ENCODE data around the gene TRIM46. TPM values are rescaled to one million over a fixed set of nuclear protein-coding genes. Genes with fewer than 3 reads are reported as not detected.

The TRIM46 gene
- polyA plus RNA-seq, 2 of the 4 experiments (the other 2 are of a cell fraction) = 1.1 to 2.8 TPM

DNA sequence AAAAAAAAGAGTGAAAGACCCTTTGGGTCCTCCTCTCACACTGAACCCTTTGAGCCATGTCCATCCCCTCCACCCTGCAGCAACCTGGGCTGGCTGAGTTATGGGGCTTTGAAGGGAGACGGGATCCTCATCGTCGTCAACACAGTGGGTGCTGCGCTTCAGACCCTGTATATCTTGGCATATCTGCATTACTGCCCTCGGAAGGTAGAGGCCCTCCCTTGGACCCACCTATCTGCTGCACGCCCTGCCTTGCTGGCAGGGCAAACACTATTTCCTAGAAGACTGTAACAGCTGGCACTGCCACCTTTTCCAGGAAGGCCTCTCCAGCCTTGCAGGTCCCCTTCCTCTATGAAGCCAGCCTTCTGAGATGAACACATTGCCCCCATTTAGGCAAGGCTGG lies 36.9 kb upstream of the TRIM46 start (continued):
- TF ChIP-seq ZC3H11A (IDR thresholded peaks at IDR 0.05) = no peak

DNA sequence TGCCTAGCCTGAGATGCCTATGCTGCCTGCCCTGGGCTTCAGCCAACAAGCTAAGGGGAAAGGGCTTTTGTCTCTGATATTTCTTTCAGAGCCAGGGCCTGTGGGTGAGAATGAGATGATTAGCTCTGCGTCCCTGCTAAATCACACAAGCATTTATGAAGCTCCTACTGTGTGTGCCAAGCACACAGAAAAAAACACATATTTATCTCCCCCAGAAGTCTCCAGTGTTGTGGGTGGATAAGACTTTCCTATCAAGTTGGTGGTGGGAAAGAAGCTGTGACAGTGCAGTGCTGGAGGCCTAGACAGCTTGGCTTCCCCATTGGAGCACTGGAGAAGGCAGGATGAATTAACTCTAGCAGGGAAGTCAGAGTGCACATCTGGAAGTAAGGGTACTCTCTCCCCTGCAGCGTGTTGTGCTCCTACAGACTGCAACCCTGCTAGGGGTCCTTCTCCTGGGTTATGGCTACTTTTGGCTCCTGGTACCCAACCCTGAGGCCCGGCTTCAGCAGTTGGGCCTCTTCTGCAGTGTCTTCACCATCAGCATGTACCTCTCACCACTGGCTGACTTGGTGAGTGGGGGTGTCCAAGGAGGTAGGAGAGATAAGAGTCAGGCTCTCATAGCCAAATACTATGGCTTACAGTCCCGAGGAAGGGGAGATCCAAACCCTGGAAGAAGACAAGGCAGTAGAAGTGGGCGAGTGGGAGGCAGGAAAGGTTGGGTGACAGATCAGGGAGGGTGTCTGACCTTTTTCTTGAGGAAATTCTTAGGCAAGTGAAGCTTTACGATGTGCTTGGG lies 36.3 kb upstream of the TRIM46 start:
- Histone ChIP-seq H3K4me1 (peaks cover 31% of the 10 kb centered on the region), H3K4me3 (no peak overlapping the region), H3K9me3 (no peaks in the 10 kb centered on the region), H3K4me2 (peak overlapping the region; percentile 82), H3K27ac (peak overlapping the region in 1 of 2 experiments; percentile 90; a peak in 3 of 6 replicates)
- DNase-seq (ENCODE audit: low read depth in 1 of 2, low spot score in 1 of 2) = no peak
- ChIA-PET CTCF (interaction anchor here (0.6 to 19.7 kb wide), 16 partner anchors 8 to 521 kb away, joined by 3 to 309 read pairs (median 4); partner anchors contain the start of genes ADAM15 and KRTCAP2), POLR2A (no interaction called here)
- 90% methylated on average over 6 of the region's 6 CpGs for WGBS (ENCODE audit: missing lambda C conversion rate)
- TF ChIP-seq BCL3 (IDR thresholded peaks at IDR 0.05) = 0 out of 3 replicates have a peak, but pooled peaks have one; percentile 10
- TF ChIP-seq, protein P1, sequence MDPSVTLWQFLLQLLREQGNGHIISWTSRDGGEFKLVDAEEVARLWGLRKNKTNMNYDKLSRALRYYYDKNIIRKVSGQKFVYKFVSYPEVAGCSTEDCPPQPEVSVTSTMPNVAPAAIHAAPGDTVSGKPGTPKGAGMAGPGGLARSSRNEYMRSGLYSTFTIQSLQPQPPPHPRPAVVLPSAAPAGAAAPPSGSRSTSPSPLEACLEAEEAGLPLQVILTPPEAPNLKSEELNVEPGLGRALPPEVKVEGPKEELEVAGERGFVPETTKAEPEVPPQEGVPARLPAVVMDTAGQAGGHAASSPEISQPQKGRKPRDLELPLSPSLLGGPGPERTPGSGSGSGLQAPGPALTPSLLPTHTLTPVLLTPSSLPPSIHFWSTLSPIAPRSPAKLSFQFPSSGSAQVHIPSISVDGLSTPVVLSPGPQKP (IDR thresholded peaks at IDR 0.05; ENCODE audit: low read depth, low read length) = no peak
- FAIRE-seq = no peak
- ATAC-seq = no peak

DNA sequence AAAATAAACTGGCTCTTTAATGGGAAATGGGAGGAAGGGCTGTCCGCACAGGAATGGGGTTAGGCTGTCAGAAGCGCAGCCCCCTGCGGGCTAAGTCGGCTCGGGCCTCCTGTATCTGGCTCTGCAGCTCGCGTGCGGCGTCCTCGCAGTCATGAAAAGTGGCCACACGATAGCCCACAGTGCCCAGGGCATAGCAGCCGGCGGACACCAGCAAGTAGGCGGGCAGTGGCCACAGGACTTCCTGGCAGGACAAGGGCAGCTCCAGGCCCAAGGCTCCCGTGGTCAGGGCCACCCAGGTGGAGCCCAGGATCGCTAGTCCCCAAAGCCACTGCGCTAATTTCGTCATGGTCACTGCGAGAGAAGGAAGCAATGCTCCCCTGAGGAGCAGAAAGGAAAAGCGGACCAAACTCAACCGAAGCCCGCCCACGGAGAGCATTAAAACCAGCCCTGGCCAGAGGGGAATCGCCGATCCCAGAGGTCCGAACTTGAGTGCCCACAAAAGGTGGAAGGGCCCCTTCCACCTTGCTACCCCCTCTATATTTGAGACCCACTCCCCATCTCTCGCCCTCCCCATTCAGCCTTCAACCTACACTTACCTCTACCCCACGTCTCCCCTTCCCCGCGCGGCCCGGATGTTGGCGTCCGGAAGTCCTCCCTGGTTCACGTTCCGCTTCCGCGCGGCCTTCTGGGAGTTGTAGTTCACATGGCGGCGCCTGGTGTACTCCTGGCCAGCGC lies 33.6 kb upstream of the TRIM46 start, which contains the start of gene DPM3:
Gene DPM3, minus strand, starts transcription at position 637 of the 735 bp plus-strand sequence. Its CDS starts 291 bp downstream, at position 346.
- POLR2A ChIA-PET = interaction anchor here (0.6 kb wide), 2 partner anchors 22 to 277 kb away, joined by 3 to 4 read pairs; no protein-coding TSS in a partner anchor
- CTCF ChIA-PET = interaction anchor here (1.1 to 2.1 kb wide), 2 partner anchors 37 to 50 kb away, joined by 3 to 4 read pairs; no protein-coding TSS in a partner anchor
- no peak for TF ChIP-seq NPAS2 (CRISPR knock-in tag; IDR thresholded peaks at IDR 0.05; ENCODE audit: borderline replicate concordance)
- TF ChIP-seq HOXB13 (CRISPR knock-in tag; IDR thresholded peaks at IDR 0.05; ENCODE audit: low read depth) = no peak
- no peak for TF ChIP-seq ZC3H11A (IDR thresholded peaks at IDR 0.05)
- no peak for TF ChIP-seq BHLHE40 (IDR thresholded peaks at IDR 0.05; ENCODE audit: low read depth, low read length)
- TF ChIP-seq FOSB (CRISPR knock-in tag; IDR thresholded peaks at IDR 0.05) = no peak
- peak; percentile 49; the same call in 1 of the 3 replicates for TF ChIP-seq BCL3 (IDR thresholded peaks at IDR 0.05)
- no peak for TF ChIP-seq GATA3 (IDR thresholded peaks at IDR 0.05; ENCODE audit: borderline replicate concordance)
- TF ChIP-seq MAX (IDR thresholded peaks at IDR 0.05) = peak; percentile 72
- TF ChIP-seq KDM1A (IDR thresholded peaks at IDR 0.05; ENCODE audit: low read depth) = no peak
- TF ChIP-seq, protein P2, sequence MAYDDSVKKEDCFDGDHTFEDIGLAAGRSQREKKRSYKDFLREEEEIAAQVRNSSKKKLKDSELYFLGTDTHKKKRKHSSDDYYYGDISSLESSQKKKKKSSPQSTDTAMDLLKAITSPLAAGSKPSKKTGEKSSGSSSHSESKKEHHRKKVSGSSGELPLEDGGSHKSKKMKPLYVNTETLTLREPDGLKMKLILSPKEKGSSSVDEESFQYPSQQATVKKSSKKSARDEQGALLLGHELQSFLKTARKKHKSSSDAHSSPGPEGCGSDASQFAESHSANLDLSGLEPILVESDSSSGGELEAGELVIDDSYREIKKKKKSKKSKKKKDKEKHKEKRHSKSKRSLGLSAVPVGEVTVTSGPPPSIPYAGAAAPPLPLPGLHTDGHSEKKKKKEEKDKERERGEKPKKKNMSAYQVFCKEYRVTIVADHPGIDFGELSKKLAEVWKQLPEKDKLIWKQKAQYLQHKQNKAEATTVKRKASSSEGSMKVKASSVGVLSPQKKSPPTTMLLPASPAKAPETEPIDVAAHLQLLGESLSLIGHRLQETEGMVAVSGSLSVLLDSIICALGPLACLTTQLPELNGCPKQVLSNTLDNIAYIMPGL (CRISPR knock-in tag; IDR thresholded peaks at IDR 0.05; ENCODE audit: borderline replicate concordance) = no peak
- TF ChIP-seq MAFK (IDR thresholded peaks at IDR 0.05; ENCODE audit: partially characterized antibody) = no peak
- no peak for TF ChIP-seq HDAC2 (IDR thresholded peaks at IDR 0.05)
- TF ChIP-seq, protein P3, sequence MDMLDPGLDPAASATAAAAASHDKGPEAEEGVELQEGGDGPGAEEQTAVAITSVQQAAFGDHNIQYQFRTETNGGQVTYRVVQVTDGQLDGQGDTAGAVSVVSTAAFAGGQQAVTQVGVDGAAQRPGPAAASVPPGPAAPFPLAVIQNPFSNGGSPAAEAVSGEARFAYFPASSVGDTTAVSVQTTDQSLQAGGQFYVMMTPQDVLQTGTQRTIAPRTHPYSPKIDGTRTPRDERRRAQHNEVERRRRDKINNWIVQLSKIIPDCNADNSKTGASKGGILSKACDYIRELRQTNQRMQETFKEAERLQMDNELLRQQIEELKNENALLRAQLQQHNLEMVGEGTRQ (IDR thresholded peaks at IDR 0.05) = no peak
- TF ChIP-seq, protein P4, sequence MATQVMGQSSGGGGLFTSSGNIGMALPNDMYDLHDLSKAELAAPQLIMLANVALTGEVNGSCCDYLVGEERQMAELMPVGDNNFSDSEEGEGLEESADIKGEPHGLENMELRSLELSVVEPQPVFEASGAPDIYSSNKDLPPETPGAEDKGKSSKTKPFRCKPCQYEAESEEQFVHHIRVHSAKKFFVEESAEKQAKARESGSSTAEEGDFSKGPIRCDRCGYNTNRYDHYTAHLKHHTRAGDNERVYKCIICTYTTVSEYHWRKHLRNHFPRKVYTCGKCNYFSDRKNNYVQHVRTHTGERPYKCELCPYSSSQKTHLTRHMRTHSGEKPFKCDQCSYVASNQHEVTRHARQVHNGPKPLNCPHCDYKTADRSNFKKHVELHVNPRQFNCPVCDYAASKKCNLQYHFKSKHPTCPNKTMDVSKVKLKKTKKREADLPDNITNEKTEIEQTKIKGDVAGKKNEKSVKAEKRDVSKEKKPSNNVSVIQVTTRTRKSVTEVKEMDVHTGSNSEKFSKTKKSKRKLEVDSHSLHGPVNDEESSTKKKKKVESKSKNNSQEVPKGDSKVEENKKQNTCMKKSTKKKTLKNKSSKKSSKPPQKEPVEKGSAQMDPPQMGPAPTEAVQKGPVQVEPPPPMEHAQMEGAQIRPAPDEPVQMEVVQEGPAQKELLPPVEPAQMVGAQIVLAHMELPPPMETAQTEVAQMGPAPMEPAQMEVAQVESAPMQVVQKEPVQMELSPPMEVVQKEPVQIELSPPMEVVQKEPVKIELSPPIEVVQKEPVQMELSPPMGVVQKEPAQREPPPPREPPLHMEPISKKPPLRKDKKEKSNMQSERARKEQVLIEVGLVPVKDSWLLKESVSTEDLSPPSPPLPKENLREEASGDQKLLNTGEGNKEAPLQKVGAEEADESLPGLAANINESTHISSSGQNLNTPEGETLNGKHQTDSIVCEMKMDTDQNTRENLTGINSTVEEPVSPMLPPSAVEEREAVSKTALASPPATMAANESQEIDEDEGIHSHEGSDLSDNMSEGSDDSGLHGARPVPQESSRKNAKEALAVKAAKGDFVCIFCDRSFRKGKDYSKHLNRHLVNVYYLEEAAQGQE (IDR thresholded peaks at IDR 0.05) = no peak
- TF ChIP-seq JUN (IDR thresholded peaks at IDR 0.05) = peak in 1 of 2 experiments; percentile 72; a peak in 2 of 5 replicates
- no peak for TF ChIP-seq EHF (CRISPR knock-in tag; IDR thresholded peaks at IDR 0.05)
- TF ChIP-seq NR3C1 (IDR thresholded peaks at IDR 0.05) = no peak
- no peak for TF ChIP-seq ESRRA (IDR thresholded peaks at IDR 0.05; ENCODE audit: borderline replicate concordance, low read length)

More for the DNA sequence above, 33.6 kb upstream of the TRIM46 start, which contains the start of gene DPM3:
- Histone ChIP-seq H3K4me1 (peaks cover 12% of the 10 kb centered on the region), H3K4me3 (peak within 1 kb of the TSS; percentile 65), H3K27ac (peak within 1 kb of the TSS; percentile 83 to 90), H3K4me2 (peak within 1 kb of the TSS; percentile 75), H3K9me3 (no peaks in the 10 kb centered on the region)
- WGBS (ENCODE audit: missing lambda C conversion rate) = 1% methylated on average over 42 of the region's 42 CpGs
- DNase-seq (ENCODE audit: low read depth in 1 of 2, low spot score in 1 of 2) (peak; percentile 85 to 86), ATAC-seq (peak; percentile 81 to 83), FAIRE-seq (no peak)
